Pancreas (tissue), 10 donors: Measurements from ENCODE around the gene MRM2. TPM values are rescaled to one million over a fixed set of nuclear protein-coding genes. Genes with fewer than 3 reads are reported as not detected.

Experiments
- ATAC-seq, 4 donors: fragments of 200-7000 bp; cut with Tn5 transposase; one replicate each; pipeline versions ENCODE4 v1.8.0 to v1.9.1; 2020; ENCODE audit warnings: mild to moderate bottlenecking in 4 of 4, moderate library complexity in 4 of 4
- DNase-seq, 6 donors: peaks; one replicate each; pipeline ENCODE4 v3.0.0-alpha.2; 2020
- FAIRE-seq: peaks from 2 replicates; lab custom pipeline; 2012; peaks lifted over from hg19 to GRCh38; lab: Jason Lieb, UNC
- H3K27ac ChIP-seq, 4 donors: fragments of 200-600 bp; sonication (generic); 1 replicate in 3 of 4; 2 replicates in 1 of 4; pipeline versions ENCODE4 v1.5.0 to v1.8.0; 2020
- H3K27me3 ChIP-seq, 4 donors: fragments of 200-600 bp; one replicate each; pipeline ENCODE4 v1.8.0; 2021
- H3K36me3 ChIP-seq, 3 donors: fragments of 200-600 bp; sonication (generic) in 1 of 3; one replicate each; pipeline versions ENCODE4 v1.5.0 to v1.8.0; 2020 to 2021
- H3K4me1 ChIP-seq, 3 donors: fragments of 200-600 bp; one replicate each; pipeline ENCODE4 v1.8.0; 2021
- H3K4me3 ChIP-seq, 4 donors: fragments of 200-600 bp; sonication (generic) in 2 of 4; one replicate each; pipeline versions ENCODE4 v1.5.0 to v1.8.0; 2020 to 2021
- H3K9me3 ChIP-seq, 4 donors: fragments of 200-600 bp; one replicate each; pipeline ENCODE4 v1.8.0; 2021
- WGBS, 2 donors: extraction: QIAGEN DNeasy Blood & Tissue Kit; methylation state at CpG; one replicate each; pipeline ENCODE4 v1.1.7; 2013; 5-methylcytosine and 5-hydroxymethylcytosine counted together
- intact Hi-C, 3 donors: fragments of 100-400 bp; cut with DNase I; formaldehyde crosslinking; loops; one replicate each; pipeline versions ENCODE4 v1.11.1 to v1.14.2; 2022
- polyA plus RNA-seq, 2 donors: library from polyadenylated mRNA; stranded (reverse); fragments of 200-250 nt; gene quantifications; one replicate each; pipeline ENCODE4 v1.2.3, GENCODE V29; 2013
- total RNA-seq, 6 donors: library from RNA; stranded (reverse); fragmentation: NEBNext Ultra II Directional in 4 of 6; extraction: Animal tissue kit (Norgen Biotek cat#: 25700) in 4 of 6; gene quantifications; one replicate each; pipeline versions ENCODE4 v1.2.1 to v1.2.4, GENCODE V29; 2021 to 2023
- TF ChIP-seq, protein P1 (sequence below), 4 donors: fragments of 200-600 bp; sonication (generic) in 3 of 4; IDR thresholded peaks; one replicate each; pipeline versions ENCODE4 v1.5.0 to v1.8.0; 2021; ENCODE audit warnings: antibody characterized with exemption in 4 of 4
- donor health status: healthy with polysubstance abuse.
- donor health status: DM: no; HTN: no; CAD: no; lungs with moderate emphysema.
- donor health status: DM: no; HTN: no; CAD: no.
- donor health status: control.
- donor health status: control.
- donor health status: Bipolar disorder and iron deficiency.
- donor health status: DM: yes; HTN: yes; CAD: no.
- donor health status: DM: no; HTN: no; CAD: no.
- donor health status: DM: no; HTN: no; CAD: no.
- donor health status: DM: yes; HTN: yes; CAD: no.

MRM2 gene
- total and polyA plus RNA-seq, 8 donors: 3.5 to 12.3 (median 7.8) TPM

DNA sequence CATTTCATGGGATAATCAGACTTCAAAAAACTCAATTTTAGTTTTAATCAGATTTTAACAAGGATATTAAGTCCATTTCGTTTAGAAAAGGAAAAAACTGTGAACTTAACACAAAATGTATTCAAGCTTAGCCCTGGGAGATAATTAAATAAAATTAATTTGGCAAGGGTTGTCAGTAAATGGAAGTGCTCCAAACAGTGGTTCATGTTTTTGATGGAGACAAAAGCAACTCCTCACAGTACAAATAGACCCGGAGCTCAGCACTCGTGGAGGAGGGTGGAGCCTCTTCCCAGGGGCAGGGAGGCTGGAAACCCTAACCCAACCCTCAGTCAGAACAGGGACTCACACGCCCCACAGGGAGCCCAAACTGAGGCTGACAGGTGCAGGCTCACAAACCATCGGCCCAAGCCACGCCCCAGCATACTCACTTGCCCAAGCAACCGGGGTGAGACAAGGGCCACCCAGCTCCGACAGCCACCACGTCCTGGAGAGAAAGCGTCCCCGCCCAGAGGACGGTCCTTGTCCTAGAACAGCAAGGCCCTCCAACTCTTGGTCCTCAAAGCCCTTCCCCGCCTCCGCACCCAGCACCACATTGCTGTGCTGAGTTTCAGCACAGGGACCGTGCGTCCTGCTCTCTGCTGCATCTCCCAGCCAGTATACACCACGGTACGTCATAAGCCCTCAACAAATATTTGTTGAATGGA is 49.0 kb downstream of the MRM2 start:
- no peak overlapping the region for H3K27ac ChIP-seq
- H3K27me3 ChIP-seq: no peaks in the 10 kb centered on the region
- no peaks in the 10 kb centered on the region for H3K9me3 ChIP-seq
- ATAC-seq (no peak), FAIRE-seq (no peak), DNase-seq (peak in 1 of 6 donors; percentile 46)
- TF ChIP-seq, protein P1, sequence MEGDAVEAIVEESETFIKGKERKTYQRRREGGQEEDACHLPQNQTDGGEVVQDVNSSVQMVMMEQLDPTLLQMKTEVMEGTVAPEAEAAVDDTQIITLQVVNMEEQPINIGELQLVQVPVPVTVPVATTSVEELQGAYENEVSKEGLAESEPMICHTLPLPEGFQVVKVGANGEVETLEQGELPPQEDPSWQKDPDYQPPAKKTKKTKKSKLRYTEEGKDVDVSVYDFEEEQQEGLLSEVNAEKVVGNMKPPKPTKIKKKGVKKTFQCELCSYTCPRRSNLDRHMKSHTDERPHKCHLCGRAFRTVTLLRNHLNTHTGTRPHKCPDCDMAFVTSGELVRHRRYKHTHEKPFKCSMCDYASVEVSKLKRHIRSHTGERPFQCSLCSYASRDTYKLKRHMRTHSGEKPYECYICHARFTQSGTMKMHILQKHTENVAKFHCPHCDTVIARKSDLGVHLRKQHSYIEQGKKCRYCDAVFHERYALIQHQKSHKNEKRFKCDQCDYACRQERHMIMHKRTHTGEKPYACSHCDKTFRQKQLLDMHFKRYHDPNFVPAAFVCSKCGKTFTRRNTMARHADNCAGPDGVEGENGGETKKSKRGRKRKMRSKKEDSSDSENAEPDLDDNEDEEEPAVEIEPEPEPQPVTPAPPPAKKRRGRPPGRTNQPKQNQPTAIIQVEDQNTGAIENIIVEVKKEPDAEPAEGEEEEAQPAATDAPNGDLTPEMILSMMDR (IDR thresholded peaks at IDR 0.05): no peak
- no peaks in the 10 kb centered on the region for H3K4me1 ChIP-seq
- WGBS, 2 donors: 84 to 90% methylated on average over 18 of the region's 18 CpGs
- intact Hi-C loops: no loop called here
- no peak overlapping the region for H3K4me3 ChIP-seq
- H3K36me3 ChIP-seq: no peaks in the 10 kb centered on the region

DNA sequence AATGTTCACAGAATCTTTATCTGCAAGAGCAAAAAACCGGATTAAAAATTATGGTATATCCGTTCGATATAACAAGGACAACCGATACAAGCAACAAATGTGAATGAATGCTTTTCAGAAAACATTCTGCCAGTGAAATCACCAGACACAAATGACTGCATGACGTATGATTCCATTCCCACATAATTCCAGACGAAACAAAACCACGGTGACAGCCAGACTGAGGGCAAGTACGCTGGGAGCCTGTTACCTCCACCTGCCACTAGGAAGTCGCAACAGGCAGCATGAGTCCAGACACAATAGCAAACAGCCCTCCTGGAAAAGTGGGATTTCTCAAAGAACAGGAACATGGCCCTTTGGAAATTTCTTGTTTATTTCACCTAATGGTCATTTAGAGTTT is 51.0 kb downstream of the MRM2 start:
- 92 to 93% methylated on average over 9 of the region's 9 CpGs for WGBS, 2 donors
- intact Hi-C loops: no loop called here
- DNase-seq (no peak), ATAC-seq (no peak), FAIRE-seq (no peak)
- Histone ChIP-seq H3K9me3 (no peaks in the 10 kb centered on the region), H3K27ac (no peak overlapping the region), H3K27me3 (no peaks in the 10 kb centered on the region), H3K36me3 (no peaks in the 10 kb centered on the region), H3K4me3 (no peak overlapping the region), H3K4me1 (no peaks in the 10 kb centered on the region)
- TF ChIP-seq, protein P1 (IDR thresholded peaks at IDR 0.05): no peak

DNA sequence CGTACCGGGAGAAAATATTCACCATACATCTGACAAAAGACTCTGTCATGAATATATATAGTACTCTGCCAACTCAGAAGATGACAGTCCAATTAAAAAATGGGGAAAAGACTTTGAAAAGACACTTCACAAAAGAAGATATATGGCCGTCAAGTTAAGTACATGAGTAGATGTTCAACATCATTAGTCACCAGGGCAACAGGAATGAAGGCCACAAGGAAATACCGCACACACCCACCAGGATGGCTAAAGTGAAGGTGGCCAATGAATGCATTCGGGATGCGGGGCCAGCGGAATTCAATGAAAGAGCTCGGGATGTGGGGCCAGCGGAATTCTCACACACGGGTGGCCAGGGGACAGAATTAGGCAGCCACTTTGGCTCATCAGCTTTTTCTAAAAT is 51.5 kb downstream of the MRM2 start:
- no peak for ATAC-seq
- TF ChIP-seq, protein P1 (IDR thresholded peaks at IDR 0.05): no peak
- no peaks in the 10 kb centered on the region for H3K9me3 ChIP-seq
- H3K4me3 ChIP-seq: no peak overlapping the region
- no peaks in the 10 kb centered on the region for H3K4me1 ChIP-seq
- H3K36me3 ChIP-seq: no peaks in the 10 kb centered on the region
- FAIRE-seq: no peak
- 93% methylated on average over 10 of the region's 10 CpGs for WGBS, 2 donors
- H3K27me3 ChIP-seq: no peaks in the 10 kb centered on the region
- H3K27ac ChIP-seq: no peak overlapping the region
- intact Hi-C loops: no loop called here
- no peak for DNase-seq

DNA sequence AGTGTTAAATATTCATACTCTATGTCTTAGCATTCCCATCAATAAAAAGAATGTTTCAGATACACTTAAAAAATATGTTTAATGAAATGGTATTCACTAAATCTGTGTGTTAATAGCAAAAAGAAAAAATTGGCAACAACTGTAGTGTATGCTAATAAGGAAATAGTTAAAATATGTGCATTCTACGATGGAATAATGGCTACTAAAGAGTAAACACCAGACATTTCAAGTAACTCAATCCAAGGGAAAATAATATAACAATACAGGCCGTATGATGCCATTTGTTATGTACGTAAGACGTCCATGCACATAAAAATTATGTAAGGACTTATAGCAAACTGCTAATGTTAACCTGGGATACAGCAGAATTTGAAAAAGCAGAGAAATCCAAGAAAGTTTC is 55.8 kb downstream of the MRM2 start:
- intact Hi-C loops: no loop called here
- 80 to 87% methylated on average over 4 of the region's 4 CpGs for WGBS, 2 donors
- FAIRE-seq (no peak), ATAC-seq (no peak), DNase-seq (no peak)
- H3K4me1 ChIP-seq: no peaks in the 10 kb centered on the region
- TF ChIP-seq, protein P1 (IDR thresholded peaks at IDR 0.05): no peak
- H3K4me3 ChIP-seq: no peak overlapping the region
- H3K27me3 ChIP-seq: no peaks in the 10 kb centered on the region
- H3K9me3 ChIP-seq: no peaks in the 10 kb centered on the region
- no peaks in the 10 kb centered on the region for H3K36me3 ChIP-seq
- H3K27ac ChIP-seq: no peak overlapping the region

DNA sequence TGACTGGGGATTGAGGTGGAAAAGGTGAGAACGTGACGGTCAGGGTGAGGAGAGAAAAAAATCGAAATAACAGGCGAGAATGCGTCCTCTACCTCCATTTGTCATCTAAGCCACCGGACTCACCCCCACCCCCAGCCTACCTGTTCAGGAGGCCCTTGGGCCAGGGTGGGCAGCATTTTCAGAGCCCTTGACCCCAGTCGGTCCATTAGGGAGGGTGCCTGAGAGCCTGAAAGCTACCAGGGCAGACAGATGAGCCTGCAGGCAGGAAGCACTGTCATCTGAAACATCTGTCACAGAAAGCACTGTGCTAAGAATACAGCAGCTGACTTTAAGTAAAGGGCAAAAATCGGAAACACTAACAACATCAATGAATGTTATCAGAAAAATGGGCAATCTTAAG is 56.3 kb downstream of the MRM2 start:
- intact Hi-C loops: no loop called here
- TF ChIP-seq, protein P1 (IDR thresholded peaks at IDR 0.05): no peak
- Histone ChIP-seq H3K4me1 (no peaks in the 10 kb centered on the region), H3K4me3 (no peak overlapping the region), H3K27ac (no peak overlapping the region), H3K9me3 (no peaks in the 10 kb centered on the region), H3K27me3 (no peaks in the 10 kb centered on the region), H3K36me3 (no peaks in the 10 kb centered on the region)
- ATAC-seq (no peak), FAIRE-seq (no peak), DNase-seq (no peak)
- 89 to 92% methylated on average over 8 of the region's 8 CpGs for WGBS, 2 donors
